ENCODE measurements around the gene MUSK.
A peak's percentile ranks its signal among the peaks of the same experiment; 100 is the strongest.

Gene MUSK

DNA sequence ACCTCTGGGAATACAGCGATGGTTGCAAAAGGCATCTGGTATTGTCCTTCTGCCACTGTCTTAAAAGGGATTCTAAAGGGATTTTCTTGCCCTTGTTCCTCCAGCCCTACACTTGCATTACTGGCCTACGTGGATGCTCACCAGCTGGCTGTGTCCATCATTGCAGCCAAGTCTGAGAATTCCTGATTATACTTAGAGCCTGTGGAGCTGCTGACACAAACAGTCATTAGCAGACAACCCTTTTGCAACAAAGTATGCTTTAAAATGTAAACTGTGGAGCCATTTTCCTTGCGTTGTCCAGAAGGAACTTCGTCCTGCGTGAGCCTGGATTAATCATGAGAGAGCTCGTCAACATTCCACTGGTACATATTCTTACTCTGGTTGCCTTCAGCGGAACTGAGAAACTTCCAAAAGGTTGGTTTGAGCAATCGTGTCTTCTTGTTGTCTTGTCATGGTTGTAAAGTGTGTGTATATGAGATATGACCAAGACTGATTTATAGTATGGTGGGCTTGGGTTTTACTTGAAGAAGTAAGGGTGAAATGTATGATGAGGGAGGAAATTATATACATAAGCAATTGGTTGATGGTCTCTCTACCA, at the start of gene MUSK:
Gene MUSK (plus strand): TSS at position 222 of the 598 bp plus-strand sequence. CDS start 114 bp downstream, at position 336.
- Mint-ChIP-seq H3K4me3 (no peak within 1 kb of the TSS), H3K9me3 (no peaks in the 10 kb centered on the region), H3K27ac (no peak within 1 kb of the TSS), H3K27me3 (no peaks in the 10 kb centered on the region), H3K4me1 (ENCODE audit: low read depth) (peaks cover 6% of the 10 kb centered on the region), H3K36me3 (ENCODE audit: low read depth) (no peaks in the 10 kb centered on the region)
- intact Hi-C loops (cut with micrococcal nuclease) = no loop called here

DNA sequence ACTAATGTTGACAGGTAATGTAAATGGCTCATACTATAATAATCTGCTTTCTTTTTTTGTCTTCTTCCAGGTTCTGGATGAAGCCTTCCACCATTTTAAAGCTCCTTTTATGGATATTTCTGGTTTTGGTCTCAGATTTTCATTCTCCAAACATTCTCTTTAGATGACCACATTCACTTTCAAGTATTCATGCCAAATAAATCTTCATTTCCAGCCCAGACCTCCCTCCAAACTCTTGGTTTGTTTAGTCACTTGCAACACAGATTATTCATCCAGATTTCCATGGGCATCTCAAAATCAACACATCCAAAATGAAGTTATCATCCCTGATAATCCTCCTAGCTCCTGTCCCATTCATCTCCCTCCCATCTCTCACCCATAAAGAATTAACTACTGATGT, 48.8 kb upstream of the MUSK start:
- peaks cover 18% of the 10 kb centered on the region for H3K4me1 Mint-ChIP-seq (ENCODE audit: low read depth)
- no peaks in the 10 kb centered on the region for H3K9me3 Mint-ChIP-seq
- H3K27me3 Mint-ChIP-seq = peaks cover 3% of the 10 kb centered on the region
- no peaks in the 10 kb centered on the region for H3K36me3 Mint-ChIP-seq (ENCODE audit: low read depth)
- no peak overlapping the region for H3K27ac Mint-ChIP-seq
- no peak overlapping the region for H3K4me3 Mint-ChIP-seq
- intact Hi-C loops (cut with micrococcal nuclease) = loop anchor here (5.0 kb wide), 1 partner anchor 193 kb away; no protein-coding TSS in a partner anchor

GRCh38 chr9:110620726-110621125, 47.9 kb upstream of the MUSK start:
- Mint-ChIP-seq H3K27ac (no peak overlapping the region), H3K4me1 (ENCODE audit: low read depth) (peaks cover 16% of the 10 kb centered on the region), H3K9me3 (no peaks in the 10 kb centered on the region), H3K36me3 (ENCODE audit: low read depth) (no peaks in the 10 kb centered on the region), H3K27me3 (peaks cover 3% of the 10 kb centered on the region), H3K4me3 (no peak overlapping the region)
- intact Hi-C loops (cut with micrococcal nuclease) = loop anchor here (5.0 kb wide), 1 partner anchor 193 kb away; no protein-coding TSS in a partner anchor

- Mint-ChIP-seq H3K27me3 (peaks cover 3% of the 10 kb centered on the region), H3K36me3 (ENCODE audit: low read depth) (no peaks in the 10 kb centered on the region), H3K27ac (no peak overlapping the region), H3K4me1 (ENCODE audit: low read depth) (peaks cover 14% of the 10 kb centered on the region), H3K4me3 (no peak overlapping the region), H3K9me3 (peaks cover 6% of the 10 kb centered on the region)
- intact Hi-C loops (cut with micrococcal nuclease) = loop anchor here (2.0 to 5.0 kb wide), 2 partner anchors 195 to 440 kb away; no protein-coding TSS in a partner anchor
Measured at GRCh38 chr9:110622368-110622767, 46.2 kb upstream of the MUSK start.

- H3K4me3 Mint-ChIP-seq = no peak overlapping the region
- H3K27ac Mint-ChIP-seq = no peak overlapping the region
- H3K27me3 Mint-ChIP-seq = peaks cover 3% of the 10 kb centered on the region
- no peaks in the 10 kb centered on the region for H3K36me3 Mint-ChIP-seq (ENCODE audit: low read depth)
- H3K4me1 Mint-ChIP-seq (ENCODE audit: low read depth) = peaks cover 14% of the 10 kb centered on the region
- peaks cover 6% of the 10 kb centered on the region for H3K9me3 Mint-ChIP-seq
- intact Hi-C loops (cut with micrococcal nuclease) = loop anchor here (1.0 to 5.0 kb wide), 3 partner anchors 171 to 441 kb away; no protein-coding TSS in a partner anchor
Measured at GRCh38 chr9:110623462-110624025, 45.0 kb upstream of the MUSK start.

DNA sequence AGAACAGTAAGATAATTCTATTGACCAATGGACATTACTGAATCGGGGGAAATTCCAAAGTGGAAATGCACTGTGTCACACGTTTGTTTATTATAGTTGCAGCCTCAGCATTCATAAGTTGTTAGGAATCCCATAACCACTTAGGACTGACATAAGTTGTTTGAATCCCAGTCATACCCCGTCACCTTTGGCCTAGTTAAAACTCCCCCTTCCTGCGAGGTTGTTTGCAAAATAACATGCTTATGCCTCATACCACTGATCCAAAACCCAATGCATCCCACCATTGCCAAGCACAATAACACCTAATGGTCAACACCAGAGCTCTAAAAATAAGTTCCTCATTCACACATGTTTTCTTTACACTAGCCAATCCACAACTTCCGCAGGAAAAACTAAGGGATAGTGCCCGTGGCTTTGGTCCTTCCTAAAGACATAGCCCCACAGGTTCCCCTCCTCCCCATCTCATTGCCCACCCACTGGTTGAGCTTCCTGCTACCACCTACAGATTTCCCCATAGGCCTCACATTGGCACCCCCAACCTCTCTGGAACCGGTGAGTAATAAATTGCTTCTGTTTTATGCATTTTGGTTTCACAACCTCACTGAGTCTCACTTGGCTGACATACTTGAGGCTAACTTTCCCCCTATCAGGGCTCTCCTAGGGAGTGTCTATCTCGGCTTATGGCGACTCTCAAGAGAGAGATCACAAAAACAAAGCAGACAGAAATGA, 42.3 kb upstream of the MUSK start:
- Mint-ChIP-seq H3K36me3 (ENCODE audit: low read depth) (no peaks in the 10 kb centered on the region), H3K27ac (peak overlapping the region; percentile 11), H3K9me3 (peaks cover 14% of the 10 kb centered on the region), H3K4me3 (no peak overlapping the region), H3K4me1 (ENCODE audit: low read depth) (peaks cover 14% of the 10 kb centered on the region), H3K27me3 (no peaks in the 10 kb centered on the region)
- intact Hi-C loops (cut with micrococcal nuclease) = no loop called here

DNA sequence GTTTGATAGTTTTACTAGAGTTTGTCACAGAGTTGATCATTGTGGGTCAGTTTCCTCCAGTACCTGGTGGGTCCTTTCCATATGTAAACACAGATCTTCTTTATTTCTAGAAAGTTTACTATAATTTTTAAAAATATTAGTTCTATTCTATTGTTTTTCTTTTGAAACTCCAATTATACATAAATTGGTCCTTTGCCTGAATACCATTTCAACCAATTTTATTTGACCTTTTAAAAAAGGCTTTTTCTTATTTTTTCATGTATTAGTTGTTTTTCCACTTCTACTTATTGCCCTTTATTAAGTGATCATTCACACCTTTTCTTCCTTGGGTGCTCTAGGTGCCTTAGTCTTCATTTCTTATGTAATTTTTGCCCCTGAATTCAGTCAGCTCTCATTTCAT, 33.0 kb upstream of the MUSK start:
- Mint-ChIP-seq H3K4me3 (no peak overlapping the region), H3K9me3 (peaks cover 34% of the 10 kb centered on the region), H3K4me1 (ENCODE audit: low read depth) (no peaks in the 10 kb centered on the region), H3K27ac (no peak overlapping the region), H3K27me3 (no peaks in the 10 kb centered on the region), H3K36me3 (ENCODE audit: low read depth) (no peaks in the 10 kb centered on the region)
- intact Hi-C loops (cut with micrococcal nuclease) = no loop called here

- Mint-ChIP-seq H3K4me3 (no peak overlapping the region), H3K9me3 (peaks cover 28% of the 10 kb centered on the region), H3K27ac (no peak overlapping the region), H3K36me3 (ENCODE audit: low read depth) (no peaks in the 10 kb centered on the region), H3K27me3 (no peaks in the 10 kb centered on the region), H3K4me1 (ENCODE audit: low read depth) (no peaks in the 10 kb centered on the region)
- intact Hi-C loops (cut with micrococcal nuclease) = loop anchor here (1.0 kb wide), 1 partner anchor 661 kb away; no protein-coding TSS in a partner anchor
Measured at GRCh38 chr9:110638381-110638954, 30.1 kb upstream of the MUSK start.

DNA sequence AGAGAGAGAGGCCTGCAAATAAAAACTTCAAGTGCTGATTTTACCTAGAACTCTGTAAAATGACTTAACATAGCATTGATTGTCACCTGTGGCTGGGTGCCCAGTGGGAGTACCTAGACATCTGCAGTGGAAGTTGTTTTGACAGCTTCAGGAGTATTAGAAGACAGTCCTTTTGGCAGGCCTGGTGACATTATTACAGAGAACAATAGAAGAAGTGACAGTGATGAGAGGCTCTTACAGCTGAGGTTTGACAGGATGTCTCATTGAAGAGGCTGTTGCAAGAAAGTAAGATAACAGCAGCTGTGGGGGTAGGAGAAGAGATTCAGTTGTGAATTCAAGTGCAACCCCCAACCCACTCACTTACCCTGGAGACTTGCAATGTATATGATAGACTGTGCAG, 27.9 kb upstream of the MUSK start:
- Mint-ChIP-seq H3K4me1 (ENCODE audit: low read depth) (no peaks in the 10 kb centered on the region), H3K36me3 (ENCODE audit: low read depth) (no peaks in the 10 kb centered on the region), H3K27me3 (no peaks in the 10 kb centered on the region), H3K4me3 (no peak overlapping the region), H3K9me3 (peaks cover 5% of the 10 kb centered on the region), H3K27ac (no peak overlapping the region)
- intact Hi-C loops (cut with micrococcal nuclease) = loop anchor here (5.0 kb wide), 1 partner anchor 397 kb away; the partner anchor contains the start of gene LPAR1

- H3K27me3 Mint-ChIP-seq = no peaks in the 10 kb centered on the region
- no peaks in the 10 kb centered on the region for H3K36me3 Mint-ChIP-seq (ENCODE audit: low read depth)
- H3K4me1 Mint-ChIP-seq (ENCODE audit: low read depth) = no peaks in the 10 kb centered on the region
- H3K27ac Mint-ChIP-seq = no peak overlapping the region
- H3K9me3 Mint-ChIP-seq = no peaks in the 10 kb centered on the region
- H3K4me3 Mint-ChIP-seq = no peak overlapping the region
- intact Hi-C loops (cut with micrococcal nuclease) = loop anchor here (5.0 kb wide), 1 partner anchor 396 kb away; the partner anchor contains the start of gene LPAR1
Measured at GRCh38 chr9:110641293-110641692, 27.3 kb upstream of the MUSK start.

DNA sequence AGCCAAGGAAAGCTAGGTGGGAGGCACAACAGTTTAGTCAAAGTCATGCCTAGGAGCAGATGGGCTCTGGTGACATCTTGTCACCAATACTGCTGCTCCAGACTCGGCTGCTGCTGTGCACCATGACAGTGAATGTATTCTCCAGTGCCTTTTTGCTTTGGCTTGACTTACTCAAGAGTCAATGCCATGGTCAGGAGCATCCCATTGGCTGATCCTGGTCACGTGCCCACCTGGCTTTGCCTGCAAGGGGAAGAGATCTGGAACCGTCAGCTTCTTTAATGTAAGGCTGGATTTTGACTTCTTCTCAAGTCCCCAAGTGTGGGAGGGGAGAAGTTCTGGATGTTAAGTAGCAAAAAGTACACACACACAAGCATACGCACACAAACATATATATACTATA, 19.9 kb upstream of the MUSK start:
- Mint-ChIP-seq H3K27me3 (no peaks in the 10 kb centered on the region), H3K27ac (no peak overlapping the region), H3K36me3 (ENCODE audit: low read depth) (no peaks in the 10 kb centered on the region), H3K4me3 (no peak overlapping the region), H3K9me3 (no peaks in the 10 kb centered on the region), H3K4me1 (ENCODE audit: low read depth) (no peaks in the 10 kb centered on the region)
- intact Hi-C loops (cut with micrococcal nuclease) = no loop called here

- H3K27ac Mint-ChIP-seq = no peak overlapping the region
- no peaks in the 10 kb centered on the region for H3K36me3 Mint-ChIP-seq (ENCODE audit: low read depth)
- H3K9me3 Mint-ChIP-seq = no peaks in the 10 kb centered on the region
- H3K4me1 Mint-ChIP-seq (ENCODE audit: low read depth) = no peaks in the 10 kb centered on the region
- H3K27me3 Mint-ChIP-seq = no peaks in the 10 kb centered on the region
- intact Hi-C loops (cut with micrococcal nuclease) = no loop called here
- H3K4me3 Mint-ChIP-seq = no peak overlapping the region
Measured at GRCh38 chr9:110650261-110650660, 18.3 kb upstream of the MUSK start.

DNA sequence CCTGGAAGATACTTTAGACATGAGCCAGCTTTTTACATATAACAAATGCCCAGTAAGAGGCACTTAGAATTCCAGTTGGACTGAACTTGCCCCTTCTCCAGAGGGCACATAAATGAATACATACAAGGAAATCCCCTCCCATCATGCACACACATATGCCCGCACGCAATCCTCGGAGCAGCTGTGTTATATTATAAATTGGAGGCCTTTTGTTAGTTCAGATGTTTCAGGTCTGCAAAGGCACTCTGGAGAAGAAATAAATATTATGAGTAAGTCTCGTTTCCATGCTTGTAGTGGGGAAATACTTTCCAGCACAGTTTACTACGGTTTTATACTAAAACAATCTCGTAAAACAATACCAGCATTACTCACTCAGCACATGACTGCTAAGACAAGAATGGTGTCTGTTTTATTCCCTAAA, 17.6 kb upstream of the MUSK start:
- no peaks in the 10 kb centered on the region for H3K27me3 Mint-ChIP-seq
- H3K36me3 Mint-ChIP-seq (ENCODE audit: low read depth) = no peaks in the 10 kb centered on the region
- no peak overlapping the region for H3K27ac Mint-ChIP-seq
- no peaks in the 10 kb centered on the region for H3K4me1 Mint-ChIP-seq (ENCODE audit: low read depth)
- intact Hi-C loops (cut with micrococcal nuclease) = no loop called here
- no peaks in the 10 kb centered on the region for H3K9me3 Mint-ChIP-seq
- no peak overlapping the region for H3K4me3 Mint-ChIP-seq

Measured in dendritic cell treated with granulocyte-macrophage colony-stimulating factor and Interleukin-4, amounts not matched to agents 40 ng/mL and 50 ng/mL, for 4 days (primary cell).